H1 (cell line): ENCODE measurements around the gene CCDC86. TPM values are rescaled to one million over a fixed set of nuclear protein-coding genes. Genes with fewer than 3 reads are reported as not detected.

Experiments used
- CTCF ChIA-PET: fragments of 300-600 bp; sonication (Branson Sonifier 250); formaldehyde crosslinking; loops from one replicate; lab custom pipeline; 2021; ENCODE audit not compliant: partially characterized antibody; lab: Charles Lee
- POLR2A ChIA-PET: fragments of 300-600 bp; sonication (Branson Sonifier 250); formaldehyde crosslinking; loops from one replicate; lab custom pipeline; 2021; ENCODE audit warnings: inconsistent platforms; ENCODE audit not compliant: partially characterized antibody; lab: Charles Lee
- DNase-seq, 2 experiments: peaks; one replicate each; pipeline versions ENCODE4 v3.0.0 to v3.0.0-alpha.2; 2010 to 2022; ENCODE audit warnings: low spot score in 2 of 2, low read depth in 1 of 2, mixed read lengths in 1 of 2
- FAIRE-seq: peaks from 2 replicates; lab custom pipeline; 2011; peaks lifted over from hg19 to GRCh38; lab: Jason Lieb, UNC
- H2AFZ ChIP-seq: 2 replicates; pipeline ENCODE4 v1.8.1; 2012; ENCODE audit warnings: low read length, inconsistent platforms
- H2AK5ac ChIP-seq: 2 replicates; pipeline ENCODE4 v1.6.1; 2013; ENCODE audit warnings: low read depth, low read length
- H2BK120ac ChIP-seq: replicated peaks from 2 replicates; pipeline ENCODE3; 2013; ENCODE audit warnings: low read depth, low read length, inconsistent platforms
- H2BK12ac ChIP-seq: 2 replicates; pipeline ENCODE4 v1.6.1; 2013; ENCODE audit warnings: low read depth, low read length
- H2BK15ac ChIP-seq: 2 replicates; pipeline ENCODE4 v1.6.1; 2013; ENCODE audit warnings: low read length
- H2BK20ac ChIP-seq: 2 replicates; pipeline ENCODE4 v1.6.1; 2013; ENCODE audit warnings: low read length
- H2BK5ac ChIP-seq: 2 replicates; pipeline ENCODE4 v1.6.1; 2013; ENCODE audit warnings: low read depth, low read length
- H3K14ac ChIP-seq: 2 replicates; pipeline ENCODE4 v1.6.1; 2013; ENCODE audit warnings: inconsistent platforms; ENCODE audit not compliant: insufficient read length
- H3K18ac ChIP-seq: 2 replicates; pipeline ENCODE4 v1.6.1; 2013; ENCODE audit warnings: low read length; ENCODE audit errors: extremely low read depth
- H3K23ac ChIP-seq: 2 replicates; pipeline ENCODE4 v1.6.1; 2013; ENCODE audit warnings: inconsistent platforms; ENCODE audit not compliant: insufficient read length
- H3K23me2 ChIP-seq: 2 replicates; pipeline ENCODE4 v1.6.1; 2013; ENCODE audit warnings: low read depth, low read length
- H3K27ac ChIP-seq: 2 replicates; pipeline ENCODE4 v1.6.1; 2011; ENCODE audit warnings: low read depth, low read length, inconsistent platforms
- H3K27me3 ChIP-seq, 4 experiments: replicated peaks in 1 of 4; 1 replicate in 1 of 4; 2 replicates in 3 of 4; pipeline versions ENCODE4 v1.6.1 to v1.8.1; 2011 to 2013; ENCODE audit warnings: low read length in 3 of 4, mild to moderate bottlenecking in 3 of 4, inconsistent platforms in 2 of 4, mixed read lengths in 2 of 4, moderate library complexity in 1 of 4; ENCODE audit not compliant: control insufficient read depth in 3 of 4, insufficient read depth in 3 of 4; ENCODE audit errors: extremely low read depth in 1 of 4
- H3K36me3 ChIP-seq, 4 experiments: 2 replicates each; pipeline versions ENCODE4 v1.6.1 to v1.8.1; 2011 to 2013; ENCODE audit warnings: mild to moderate bottlenecking in 4 of 4, low read length in 3 of 4, moderate library complexity in 2 of 4, control low read depth in 1 of 4, inconsistent platforms in 1 of 4; ENCODE audit not compliant: insufficient read depth in 4 of 4, control insufficient read depth in 2 of 4
- H3K4ac ChIP-seq: replicated peaks from 2 replicates; pipeline ENCODE3; 2013; ENCODE audit warnings: low read length, low read depth, mixed read lengths, inconsistent platforms; ENCODE audit not compliant: insufficient read length
- H3K4me1 ChIP-seq, 4 experiments: replicated peaks in 1 of 4; 1 replicate in 1 of 4; 2 replicates in 3 of 4; pipeline versions ENCODE4 v1.6.1 to v1.8.1; 2011 to 2013; ENCODE audit warnings: low read length in 3 of 4, inconsistent platforms in 2 of 4, mixed read lengths in 1 of 4; ENCODE audit not compliant: insufficient read depth in 4 of 4, control insufficient read depth in 3 of 4
- H3K4me2 ChIP-seq, 2 experiments: 2 replicates each; pipeline versions ENCODE4 v1.6.1 to v1.8.1; 2011 to 2013; ENCODE audit warnings: low read depth in 2 of 2, low read length in 2 of 2, control low read depth in 1 of 2, inconsistent platforms in 1 of 2, mild to moderate bottlenecking in 1 of 2; ENCODE audit not compliant: insufficient read depth in 1 of 2
- H3K4me3 ChIP-seq, 4 experiments: fragments of 200-600, 300-600 bp in 1 of 4; sonication (generic), shearing (Covaris generic), sonication (Bioruptor Twin) in 1 of 4; 2 replicates each; pipeline versions ENCODE4 v1.5.1 to v1.8.1; 2011 to 2016; ENCODE audit warnings: low read length in 4 of 4, low read depth in 3 of 4, control low read depth in 2 of 4, inconsistent platforms in 2 of 4, mild to moderate bottlenecking in 2 of 4, mixed read lengths in 1 of 4, moderate library complexity in 1 of 4; ENCODE audit not compliant: insufficient read depth in 2 of 4; ENCODE audit errors: extremely low read depth in 1 of 4
- H3K56ac ChIP-seq: replicated peaks from 2 replicates; pipeline ENCODE3; 2013; ENCODE audit warnings: low read depth, mild to moderate bottlenecking, mixed read lengths, low read length, inconsistent platforms; ENCODE audit not compliant: insufficient read length
- H3K79me1 ChIP-seq: 2 replicates; pipeline ENCODE4 v1.6.1; 2013; ENCODE audit warnings: low read depth, low read length, control low read depth
- H3K79me2 ChIP-seq, 2 experiments: 2 replicates each; pipeline versions ENCODE4 v1.6.1 to v1.8.1; 2012 to 2013; ENCODE audit warnings: low read length in 2 of 2, mild to moderate bottlenecking in 2 of 2, inconsistent platforms in 1 of 2; ENCODE audit not compliant: insufficient read depth in 2 of 2, control insufficient read depth in 1 of 2
- H3K9ac ChIP-seq, 4 experiments: replicated peaks in 1 of 4; 1 replicate in 1 of 4; 2 replicates in 3 of 4; pipeline versions ENCODE4 v1.6.1 to v1.8.1; 2011 to 2013; ENCODE audit warnings: low read depth in 3 of 4, low read length in 3 of 4, control low read depth in 2 of 4, mild to moderate bottlenecking in 2 of 4, moderate library complexity in 2 of 4, inconsistent platforms in 1 of 4; ENCODE audit errors: extremely low read depth in 1 of 4
- H3K9me3 ChIP-seq, 2 experiments: 2 replicates each; pipeline versions ENCODE4 v1.6.1 to v1.8.1; 2012 to 2013; ENCODE audit warnings: mild to moderate bottlenecking in 2 of 2, moderate library complexity in 2 of 2, control low read depth in 1 of 2, inconsistent platforms in 1 of 2, low read depth in 1 of 2, low read length in 1 of 2, mixed read lengths in 1 of 2; ENCODE audit not compliant: insufficient read depth in 2 of 2
- H4K20me1 ChIP-seq, 2 experiments: replicated peaks in 1 of 2; 2 replicates each; pipeline versions ENCODE3 to v1.8.1; 2011 to 2013; ENCODE audit warnings: inconsistent platforms in 2 of 2, low read length in 2 of 2, mild to moderate bottlenecking in 1 of 2; ENCODE audit not compliant: insufficient read depth in 2 of 2, control insufficient read depth in 1 of 2
- H4K5ac ChIP-seq: 2 replicates; pipeline ENCODE4 v1.6.1; 2013; ENCODE audit warnings: low read length, low read depth, mixed read lengths, inconsistent platforms; ENCODE audit not compliant: insufficient read length
- H4K8ac ChIP-seq: 2 replicates; pipeline ENCODE4 v1.8.0; 2013; ENCODE audit warnings: mild to moderate bottlenecking, moderate library complexity, low read length, inconsistent platforms; ENCODE audit not compliant: insufficient read depth; ENCODE audit errors: extremely low read depth
- H4K91ac ChIP-seq: replicated peaks from 2 replicates; pipeline ENCODE3; 2013; ENCODE audit warnings: low read length, mixed read lengths, inconsistent platforms; ENCODE audit not compliant: insufficient read length
- BRCA1 ChIP-seq: IDR thresholded peaks from 2 replicates; pipeline ENCODE4 v1.6.1; 2012; ENCODE audit warnings: low read depth, low read length, improper control_type of control experiment
- EZH2 ChIP-seq: fragments of 200-600 bp; sonication (generic); IDR thresholded peaks from 2 replicates; pipeline ENCODE4 v1.7.1; 2012; ENCODE audit warnings: low read depth, mild to moderate bottlenecking, moderate library complexity, low read length, inconsistent platforms; ENCODE audit not compliant: severe bottlenecking
- RAD21 ChIP-seq, 2 experiments: IDR thresholded peaks in 1 of 2; conservative IDR thresholded peaks in 1 of 2; 2 replicates each; pipeline ENCODE4 v1.6.1; 2011; ENCODE audit warnings: low read depth in 2 of 2, low read length in 2 of 2, improper control_type of control experiment in 1 of 2, inconsistent platforms in 1 of 2, mild to moderate bottlenecking in 1 of 2, moderate library complexity in 1 of 2
- SP2 ChIP-seq: IDR thresholded peaks from 2 replicates; pipeline ENCODE4 v1.6.1; 2012; ENCODE audit warnings: mild to moderate bottlenecking, low read length, inconsistent platforms
- WGBS, 2 experiments: shearing (Covaris generic) in 1 of 2; methylation state at CpG; one replicate each; pipeline versions ENCODE4 v1.1.6 to v1.1.7; 2013 to 2015; ENCODE audit warnings: low lambda C conversion rate in 2 of 2, mixed read lengths in 2 of 2, inconsistent platforms in 1 of 2, low coverage in 1 of 2, missing lambda C conversion rate in 1 of 2; ENCODE audit not compliant: insufficient replicate concordance in 2 of 2, insufficient coverage in 1 of 2, insufficient read length in 1 of 2; ENCODE audit errors: extremely low coverage in 1 of 2, missing lambda C conversion rate in 1 of 2; 5-methylcytosine and 5-hydroxymethylcytosine counted together
- polyA plus RNA-seq, 7 experiments: library from polyadenylated mRNA; depleted of rRNA in 3 of 7; stranded (reverse) in 5 of 7; unstranded in 2 of 7; fragments of >200 nt in 5 of 7; fragments of 200-250 nt in 2 of 7; gene quantifications; 1 replicate in 5 of 7; 2 replicates in 1 of 7; 4 replicates in 1 of 7; pipeline versions ENCODE4 v1.2.1 to v1.2.3, GENCODE V29; 2011 to 2013; ENCODE audit warnings: missing spikeins in 2 of 7, mixed read lengths in 2 of 7
- total RNA-seq: library from RNA; stranded (reverse); fragmentation: NEBNext Ultra II Directional; extraction: Animal tissue kit (Norgen Biotek cat#: 25700); gene quantifications from 2 replicates; pipeline ENCODE4 v1.2.1, GENCODE V29; 2021
- TF ChIP-seq, protein P1 (sequence below): IDR thresholded peaks from 2 replicates; pipeline ENCODE4 v1.6.1; 2011; ENCODE audit warnings: low read length, improper control_type of control experiment

CCDC86 gene
- total and polyA plus RNA-seq, 2 of the 8 experiments (the other 6 are each of a cell fraction or from before 2014, with no cell fraction given): 37.7 to 76.4 TPM

GRCh38 chr11:60854847-60855725 is 13.2 kb downstream of the CCDC86 start:
- Histone ChIP-seq H3K23me2 (no peaks in the 10 kb centered on the region; the same call in 1 of the 2 replicates), H3K18ac (no peak overlapping the region), H2BK20ac (no peak overlapping the region), H2BK15ac (no peak overlapping the region), H3K36me3 (peaks cover 5 to 16% (median 6%) of the 10 kb centered on the region in 4 experiments), H3K79me1 (no peaks in the 10 kb centered on the region), H3K23ac (no peak overlapping the region), H2BK12ac (no peak overlapping the region), H3K4ac (no peak overlapping the region), H2AK5ac (no peak overlapping the region), H4K8ac (no peak overlapping the region), H3K27ac (no peak overlapping the region), H4K20me1 (peaks cover 5 to 12% of the 10 kb centered on the region in 2 experiments), H2AFZ (no peak overlapping the region), H3K4me3 (no peak overlapping the region), H2BK5ac (no peak overlapping the region), H3K4me2 (no peak overlapping the region), H3K9me3 (peaks cover 0 to 9% of the 10 kb centered on the region in 2 experiments; a peak in 1 of 4 replicates), H3K9ac (no peak overlapping the region), H3K14ac (no peak overlapping the region), H3K27me3 (peaks cover 3 to 26% (median 16%) of the 10 kb centered on the region in 4 experiments; a peak in 6 of 7 replicates), H4K91ac (no peak overlapping the region), H4K5ac (no peak overlapping the region), H2BK120ac (no peak overlapping the region), H3K56ac (no peak overlapping the region), H3K4me1 (peaks cover 0 to 5% (median 0%) of the 10 kb centered on the region in 4 experiments; a peak in 2 of 7 replicates), H3K79me2 (no peaks in the 10 kb centered on the region)
- TF ChIP-seq RAD21 (IDR thresholded peaks at IDR 0.05 in 1 of 2, conservative IDR thresholded peaks at IDR 0.05 in 1 of 2; ENCODE audit: low read depth in 2 of 2, low read length in 2 of 2) (no peak), SP2 (no peak), EZH2 (no peak), BRCA1 (no peak)
- TF ChIP-seq, protein P1, sequence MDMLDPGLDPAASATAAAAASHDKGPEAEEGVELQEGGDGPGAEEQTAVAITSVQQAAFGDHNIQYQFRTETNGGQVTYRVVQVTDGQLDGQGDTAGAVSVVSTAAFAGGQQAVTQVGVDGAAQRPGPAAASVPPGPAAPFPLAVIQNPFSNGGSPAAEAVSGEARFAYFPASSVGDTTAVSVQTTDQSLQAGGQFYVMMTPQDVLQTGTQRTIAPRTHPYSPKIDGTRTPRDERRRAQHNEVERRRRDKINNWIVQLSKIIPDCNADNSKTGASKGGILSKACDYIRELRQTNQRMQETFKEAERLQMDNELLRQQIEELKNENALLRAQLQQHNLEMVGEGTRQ: no peak
- ChIA-PET CTCF (interaction anchor here (0.5 to 5.1 kb wide), 9 partner anchors 9 to 94 kb away, joined by 3 to 22 read pairs (median 3); no protein-coding TSS in a partner anchor), POLR2A (interaction anchor here (1.0 to 7.5 kb wide), 4 partner anchors 11 to 59 kb away, joined by 3 to 54 read pairs (median 5); partner anchors contain the start of genes CCDC86, TMEM109 and ZP1)
- DNase-seq: no peak
- FAIRE-seq: no peak
- WGBS, 2 experiments: 84% methylated on average over 6 of the region's 8 CpGs; no CpG with 5 or more reads in 1 of the 2 experiments
